ENCODE measurements around the gene CLVS2. TPM values are rescaled to one million over a fixed set of nuclear protein-coding genes. Genes with fewer than 3 reads are reported as not detected.

The CLVS2 gene
- total RNA-seq, 1 donor from 2014 or later, result 18.6 TPM

- TF ChIP-seq CTCF (IDR thresholded peaks at IDR 0.05; ENCODE audit: partially characterized antibody, unreplicated experiment), result no peak
- H3K27me3 Mint-ChIP-seq (ENCODE audit: unreplicated experiment), result no peaks in the 10 kb centered on the region
- no peak for DNase-seq
- H3K4me1 Mint-ChIP-seq (ENCODE audit: low read depth, unreplicated experiment), result no peaks in the 10 kb centered on the region
- peaks cover 6% of the 10 kb centered on the region for H3K9me3 Mint-ChIP-seq (ENCODE audit: unreplicated experiment)
- peaks cover 2% of the 10 kb centered on the region for H3K36me3 Mint-ChIP-seq (ENCODE audit: unreplicated experiment)
- no peak overlapping the region for H3K4me3 Mint-ChIP-seq (ENCODE audit: unreplicated experiment)
- H3K27ac Mint-ChIP-seq (ENCODE audit: unreplicated experiment), result no peak overlapping the region
Measured at GRCh38 chr6:122962000-122962624, 33.9 kb upstream of the CLVS2 start.

- Mint-ChIP-seq H3K27me3 (ENCODE audit: unreplicated experiment) (no peaks in the 10 kb centered on the region), H3K27ac (ENCODE audit: unreplicated experiment) (no peak overlapping the region), H3K9me3 (ENCODE audit: unreplicated experiment) (peaks cover 2% of the 10 kb centered on the region), H3K36me3 (ENCODE audit: unreplicated experiment) (no peaks in the 10 kb centered on the region), H3K4me3 (ENCODE audit: unreplicated experiment) (no peak overlapping the region), H3K4me1 (ENCODE audit: low read depth, unreplicated experiment) (no peaks in the 10 kb centered on the region)
- TF ChIP-seq CTCF (IDR thresholded peaks at IDR 0.05; ENCODE audit: partially characterized antibody, unreplicated experiment), result no peak
- no peak for DNase-seq
Measured at GRCh38 chr6:122969999-122970533, 26.0 kb upstream of the CLVS2 start.

GRCh38 chr6:122977180-122977579 lies 18.9 kb upstream of the CLVS2 start:
- TF ChIP-seq CTCF (IDR thresholded peaks at IDR 0.05; ENCODE audit: partially characterized antibody, unreplicated experiment), result no peak
- H3K4me3 Mint-ChIP-seq (ENCODE audit: unreplicated experiment), result no peak overlapping the region
- no peak overlapping the region for H3K27ac Mint-ChIP-seq (ENCODE audit: unreplicated experiment)
- H3K4me1 Mint-ChIP-seq (ENCODE audit: low read depth, unreplicated experiment), result no peaks in the 10 kb centered on the region
- no peak for DNase-seq
- no peaks in the 10 kb centered on the region for H3K9me3 Mint-ChIP-seq (ENCODE audit: unreplicated experiment)
- no peaks in the 10 kb centered on the region for H3K27me3 Mint-ChIP-seq (ENCODE audit: unreplicated experiment)
- H3K36me3 Mint-ChIP-seq (ENCODE audit: unreplicated experiment), result no peaks in the 10 kb centered on the region

GRCh38 chr6:122984393-122984792 lies 11.6 kb upstream of the CLVS2 start:
- no peak overlapping the region for H3K4me3 Mint-ChIP-seq (ENCODE audit: unreplicated experiment)
- no peak overlapping the region for H3K27ac Mint-ChIP-seq (ENCODE audit: unreplicated experiment)
- no peak for TF ChIP-seq CTCF (IDR thresholded peaks at IDR 0.05; ENCODE audit: partially characterized antibody, unreplicated experiment)
- no peaks in the 10 kb centered on the region for H3K27me3 Mint-ChIP-seq (ENCODE audit: unreplicated experiment)
- H3K9me3 Mint-ChIP-seq (ENCODE audit: unreplicated experiment), result peaks cover 1% of the 10 kb centered on the region
- H3K36me3 Mint-ChIP-seq (ENCODE audit: unreplicated experiment), result peaks cover 20% of the 10 kb centered on the region
- no peak for DNase-seq
- no peaks in the 10 kb centered on the region for H3K4me1 Mint-ChIP-seq (ENCODE audit: low read depth, unreplicated experiment)

- Mint-ChIP-seq H3K27me3 (ENCODE audit: unreplicated experiment) (peaks cover 11% of the 10 kb centered on the region), H3K4me1 (ENCODE audit: low read depth, unreplicated experiment) (peaks cover 25% of the 10 kb centered on the region), H3K27ac (ENCODE audit: unreplicated experiment) (no peak overlapping the region), H3K36me3 (ENCODE audit: unreplicated experiment) (peaks cover under 1% of the 10 kb centered on the region), H3K9me3 (ENCODE audit: unreplicated experiment) (peaks cover 13% of the 10 kb centered on the region), H3K4me3 (ENCODE audit: unreplicated experiment) (peak overlapping the region; percentile 61)
- no peak for DNase-seq
- no peak for TF ChIP-seq CTCF (IDR thresholded peaks at IDR 0.05; ENCODE audit: partially characterized antibody, unreplicated experiment)
Measured at GRCh38 chr6:122994256-122994655, 1.8 kb upstream of the CLVS2 start.

All from glutamatergic neuron (in vitro differentiated cells).